WTC11 (cell line): ENCODE results near the gene OSBPL9.

Experiments used
- FOXK1 ChIP-seq: sonication (generic); formaldehyde crosslinking; IDR thresholded peaks from 2 replicates; pipeline ENCODE4 v1.8.0; 2022; ENCODE audit warnings: mild to moderate bottlenecking, moderate library complexity, missing genetic modification reagents
- JAZF1 ChIP-seq: fragments of 250-450 bp; sonication (Bioruptor Pico); IDR thresholded peaks from 2 replicates; pipeline ENCODE4 v1.9.0; 2021; ENCODE audit warnings: moderate library complexity, mild to moderate bottlenecking, inconsistent platforms
- KAT7 ChIP-seq: sonication (generic); formaldehyde crosslinking; IDR thresholded peaks from 2 replicates; pipeline ENCODE4 v1.8.1; 2023; ENCODE audit warnings: missing genetic modification reagents, mild to moderate bottlenecking, borderline replicate concordance
- MAX ChIP-seq: sonication (generic); formaldehyde crosslinking; IDR thresholded peaks from 2 replicates; pipeline ENCODE4 v1.8.0; 2022; ENCODE audit warnings: mild to moderate bottlenecking, missing genetic modification reagents
- NFYB ChIP-seq: sonication (generic); formaldehyde crosslinking; conservative IDR thresholded peaks from 2 replicates; pipeline ENCODE4 v1.8.0; 2022; ENCODE audit warnings: low read depth, missing genetic modification reagents
- NR3C1 ChIP-seq: sonication (generic); formaldehyde crosslinking; conservative IDR thresholded peaks from 2 replicates; pipeline ENCODE4 v1.8.1; 2023; ENCODE audit warnings: low read depth, mild to moderate bottlenecking, missing genetic modification reagents
- ZBTB43 ChIP-seq: sonication (generic); formaldehyde crosslinking; IDR thresholded peaks from 2 replicates; pipeline ENCODE4 v1.8.1; 2023; ENCODE audit warnings: mild to moderate bottlenecking, missing genetic modification reagents
- ZNF232 ChIP-seq: sonication (generic); formaldehyde crosslinking; IDR thresholded peaks from 2 replicates; pipeline ENCODE4 v1.8.0; 2022; ENCODE audit warnings: mild to moderate bottlenecking, missing genetic modification reagents
- ZNF416 ChIP-seq: fragments of 250-450 bp; sonication (Bioruptor Pico); IDR thresholded peaks from 2 replicates; pipeline ENCODE4 v1.9.0; 2021; ENCODE audit warnings: mild to moderate bottlenecking, inconsistent platforms
- TF ChIP-seq, protein P1 (sequence below): fragments of 200-600 bp; IDR thresholded peaks from 2 replicates; pipeline ENCODE4 v1.8.0; 2022; ENCODE audit warnings: antibody characterized with exemption
- TF ChIP-seq, protein P2 (sequence below): sonication (generic); formaldehyde crosslinking; IDR thresholded peaks from 2 replicates; pipeline ENCODE4 v1.8.0; 2023; ENCODE audit warnings: missing genetic modification reagents
- TF ChIP-seq, protein P3 (sequence below): sonication (generic); formaldehyde crosslinking; IDR thresholded peaks from 2 replicates; pipeline ENCODE4 v1.8.0; 2023; ENCODE audit warnings: missing genetic modification reagents, mild to moderate bottlenecking, borderline replicate concordance

GRCh38 chr1:51717842-51718241 is 101.0 kb downstream of the OSBPL9 start:
- TF ChIP-seq KAT7 (CRISPR knock-in tag) = no peak
- no peak for TF ChIP-seq MAX
- TF ChIP-seq, protein P1, sequence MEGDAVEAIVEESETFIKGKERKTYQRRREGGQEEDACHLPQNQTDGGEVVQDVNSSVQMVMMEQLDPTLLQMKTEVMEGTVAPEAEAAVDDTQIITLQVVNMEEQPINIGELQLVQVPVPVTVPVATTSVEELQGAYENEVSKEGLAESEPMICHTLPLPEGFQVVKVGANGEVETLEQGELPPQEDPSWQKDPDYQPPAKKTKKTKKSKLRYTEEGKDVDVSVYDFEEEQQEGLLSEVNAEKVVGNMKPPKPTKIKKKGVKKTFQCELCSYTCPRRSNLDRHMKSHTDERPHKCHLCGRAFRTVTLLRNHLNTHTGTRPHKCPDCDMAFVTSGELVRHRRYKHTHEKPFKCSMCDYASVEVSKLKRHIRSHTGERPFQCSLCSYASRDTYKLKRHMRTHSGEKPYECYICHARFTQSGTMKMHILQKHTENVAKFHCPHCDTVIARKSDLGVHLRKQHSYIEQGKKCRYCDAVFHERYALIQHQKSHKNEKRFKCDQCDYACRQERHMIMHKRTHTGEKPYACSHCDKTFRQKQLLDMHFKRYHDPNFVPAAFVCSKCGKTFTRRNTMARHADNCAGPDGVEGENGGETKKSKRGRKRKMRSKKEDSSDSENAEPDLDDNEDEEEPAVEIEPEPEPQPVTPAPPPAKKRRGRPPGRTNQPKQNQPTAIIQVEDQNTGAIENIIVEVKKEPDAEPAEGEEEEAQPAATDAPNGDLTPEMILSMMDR = no peak
- TF ChIP-seq, protein P2, sequence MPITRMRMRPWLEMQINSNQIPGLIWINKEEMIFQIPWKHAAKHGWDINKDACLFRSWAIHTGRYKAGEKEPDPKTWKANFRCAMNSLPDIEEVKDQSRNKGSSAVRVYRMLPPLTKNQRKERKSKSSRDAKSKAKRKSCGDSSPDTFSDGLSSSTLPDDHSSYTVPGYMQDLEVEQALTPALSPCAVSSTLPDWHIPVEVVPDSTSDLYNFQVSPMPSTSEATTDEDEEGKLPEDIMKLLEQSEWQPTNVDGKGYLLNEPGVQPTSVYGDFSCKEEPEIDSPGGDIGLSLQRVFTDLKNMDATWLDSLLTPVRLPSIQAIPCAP (CRISPR knock-in tag) = no peak
- no peak for TF ChIP-seq ZNF416 (CRISPR knock-in tag)
- no peak for TF ChIP-seq FOXK1 (CRISPR knock-in tag)
- TF ChIP-seq JAZF1 (CRISPR knock-in tag) = no peak
- no peak for TF ChIP-seq NFYB (CRISPR knock-in tag)
- no peak for TF ChIP-seq NR3C1
- TF ChIP-seq ZNF232 (CRISPR knock-in tag) = no peak
- TF ChIP-seq, protein P3, sequence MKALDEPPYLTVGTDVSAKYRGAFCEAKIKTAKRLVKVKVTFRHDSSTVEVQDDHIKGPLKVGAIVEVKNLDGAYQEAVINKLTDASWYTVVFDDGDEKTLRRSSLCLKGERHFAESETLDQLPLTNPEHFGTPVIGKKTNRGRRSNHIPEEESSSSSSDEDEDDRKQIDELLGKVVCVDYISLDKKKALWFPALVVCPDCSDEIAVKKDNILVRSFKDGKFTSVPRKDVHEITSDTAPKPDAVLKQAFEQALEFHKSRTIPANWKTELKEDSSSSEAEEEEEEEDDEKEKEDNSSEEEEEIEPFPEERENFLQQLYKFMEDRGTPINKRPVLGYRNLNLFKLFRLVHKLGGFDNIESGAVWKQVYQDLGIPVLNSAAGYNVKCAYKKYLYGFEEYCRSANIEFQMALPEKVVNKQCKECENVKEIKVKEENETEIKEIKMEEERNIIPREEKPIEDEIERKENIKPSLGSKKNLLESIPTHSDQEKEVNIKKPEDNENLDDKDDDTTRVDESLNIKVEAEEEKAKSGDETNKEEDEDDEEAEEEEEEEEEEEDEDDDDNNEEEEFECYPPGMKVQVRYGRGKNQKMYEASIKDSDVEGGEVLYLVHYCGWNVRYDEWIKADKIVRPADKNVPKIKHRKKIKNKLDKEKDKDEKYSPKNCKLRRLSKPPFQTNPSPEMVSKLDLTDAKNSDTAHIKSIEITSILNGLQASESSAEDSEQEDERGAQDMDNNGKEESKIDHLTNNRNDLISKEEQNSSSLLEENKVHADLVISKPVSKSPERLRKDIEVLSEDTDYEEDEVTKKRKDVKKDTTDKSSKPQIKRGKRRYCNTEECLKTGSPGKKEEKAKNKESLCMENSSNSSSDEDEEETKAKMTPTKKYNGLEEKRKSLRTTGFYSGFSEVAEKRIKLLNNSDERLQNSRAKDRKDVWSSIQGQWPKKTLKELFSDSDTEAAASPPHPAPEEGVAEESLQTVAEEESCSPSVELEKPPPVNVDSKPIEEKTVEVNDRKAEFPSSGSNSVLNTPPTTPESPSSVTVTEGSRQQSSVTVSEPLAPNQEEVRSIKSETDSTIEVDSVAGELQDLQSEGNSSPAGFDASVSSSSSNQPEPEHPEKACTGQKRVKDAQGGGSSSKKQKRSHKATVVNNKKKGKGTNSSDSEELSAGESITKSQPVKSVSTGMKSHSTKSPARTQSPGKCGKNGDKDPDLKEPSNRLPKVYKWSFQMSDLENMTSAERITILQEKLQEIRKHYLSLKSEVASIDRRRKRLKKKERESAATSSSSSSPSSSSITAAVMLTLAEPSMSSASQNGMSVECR = no peak
- no peak for TF ChIP-seq ZBTB43
